GM21576 (cell line): ENCODE measurements around the gene HIRA.
"Not testable (repeated sequence)": the region's sequence is repeated elsewhere in the genome, so short reads cannot be mapped to it uniquely, and the experiment has no call there.

ENCODE experiments used
- ATAC-seq: cut with Tn5 transposase; IDR thresholded peaks from one replicate; pipeline ENCODE4 v1.9.1; 2021; ENCODE audit warnings: mild to moderate bottlenecking, moderate library complexity; ENCODE audit not compliant: unreplicated experiment

HIRA gene

GRCh38 chr22:19387038-19387437 lies 44.5 kb downstream of the HIRA start:
- no peak for ATAC-seq

- ATAC-seq: no peak
Observed at GRCh38 chr22:19386248-19386647, 45.3 kb downstream of the HIRA start.

GRCh38 chr22:19385221-19385906 lies 46.2 kb downstream of the HIRA start:
- no peak for ATAC-seq

GRCh38 chr22:19383292-19383691 lies 48.2 kb downstream of the HIRA start:
- ATAC-seq: no peak

GRCh38 chr22:19382240-19382639 lies 49.3 kb downstream of the HIRA start:
- no peak for ATAC-seq

GRCh38 chr22:19378344-19378674 lies 53.2 kb downstream of the HIRA start:
- ATAC-seq: no peak

GRCh38 chr22:19377565-19378343 lies 53.8 kb downstream of the HIRA start:
- ATAC-seq: no peak

- ATAC-seq: no peak
Observed at GRCh38 chr22:19376971-19377370, 54.6 kb downstream of the HIRA start.

GRCh38 chr22:19376247-19376646 lies 55.3 kb downstream of the HIRA start:
- ATAC-seq: no peak

GRCh38 chr22:19375435-19375834 lies 56.1 kb downstream of the HIRA start:
- ATAC-seq: no peak

- ATAC-seq: no peak
Observed at GRCh38 chr22:19374410-19374809, 57.1 kb downstream of the HIRA start.

- ATAC-seq: no peak
Observed at GRCh38 chr22:19373450-19373849, 58.1 kb downstream of the HIRA start.

- ATAC-seq: no peak
Observed at GRCh38 chr22:19371893-19372292, 59.6 kb downstream of the HIRA start.

- no peak for ATAC-seq
Observed at GRCh38 chr22:19368876-19369275, 62.7 kb downstream of the HIRA start.

- no peak for ATAC-seq
Observed at GRCh38 chr22:19367763-19368367, 63.7 kb downstream of the HIRA start.

- not testable (repeated sequence) for ATAC-seq
Observed at GRCh38 chr22:19363541-19363940, 68.0 kb downstream of the HIRA start.

- ATAC-seq: peak; percentile 86
Observed at GRCh38 chr22:19361501-19362103, 69.9 kb downstream of the HIRA start.

GRCh38 chr22:19360862-19361261 lies 70.7 kb downstream of the HIRA start:
- no peak for ATAC-seq

GRCh38 chr22:19360300-19360792 lies 71.2 kb downstream of the HIRA start:
- ATAC-seq: no peak

GRCh38 chr22:19359554-19360299 lies 71.8 kb downstream of the HIRA start:
- no peak for ATAC-seq
